Cerebellar nuclear complex (tissue), 1 donor: Measurements from ENCODE around the gene GTF3C1.
"Not testable (repeated sequence)": the region's sequence is repeated elsewhere in the genome, so short reads cannot be mapped to it uniquely, and the experiment has no call there.

Experiments
- DNase-seq, 2 experiments: peaks; one replicate each; lab custom pipeline; 2025; lab: John Stamatoyannopoulos, UW

Gene GTF3C1

GRCh38 chr16:27445502-27446175 is 104.1 kb downstream of the GTF3C1 start:
- DNase-seq = no peak

GRCh38 chr16:27444470-27444869 is 105.2 kb downstream of the GTF3C1 start:
- DNase-seq = no peak

GRCh38 chr16:27444015-27444414 is 105.7 kb downstream of the GTF3C1 start:
- no peak for DNase-seq

- no peak for DNase-seq
These were observed 107.7 kb downstream of the GTF3C1 start for GRCh38 chr16:27441998-27442397.

- no peak for DNase-seq
These were observed 108.4 kb downstream of the GTF3C1 start for GRCh38 chr16:27441276-27441675.

GRCh38 chr16:27439271-27440018 is 110.3 kb downstream of the GTF3C1 start:
- no peak for DNase-seq

GRCh38 chr16:27437946-27438345 is 111.8 kb downstream of the GTF3C1 start:
- DNase-seq = no peak

GRCh38 chr16:27436921-27437650 is 112.6 kb downstream of the GTF3C1 start:
- no peak for DNase-seq

GRCh38 chr16:27436065-27436464 is 113.6 kb downstream of the GTF3C1 start:
- no peak for DNase-seq

- DNase-seq = not testable (repeated sequence)
These were observed 114.6 kb downstream of the GTF3C1 start for GRCh38 chr16:27435146-27435545.

- DNase-seq = no peak
These were observed 115.3 kb downstream of the GTF3C1 start for GRCh38 chr16:27434141-27435051.

GRCh38 chr16:27433636-27434035 is 116.1 kb downstream of the GTF3C1 start:
- no peak for DNase-seq

GRCh38 chr16:27433191-27433590 is 116.5 kb downstream of the GTF3C1 start:
- DNase-seq = not testable (repeated sequence)

GRCh38 chr16:27432558-27432957 is 117.2 kb downstream of the GTF3C1 start:
- DNase-seq = no peak

GRCh38 chr16:27431773-27432532 is 117.8 kb downstream of the GTF3C1 start:
- no peak for DNase-seq

- DNase-seq = no peak
These were observed 118.7 kb downstream of the GTF3C1 start for GRCh38 chr16:27430923-27431484.

GRCh38 chr16:27430512-27430911 is 119.2 kb downstream of the GTF3C1 start:
- no peak for DNase-seq

GRCh38 chr16:27429981-27430441 is 119.7 kb downstream of the GTF3C1 start:
- no peak for DNase-seq

GRCh38 chr16:27429330-27429871 is 120.3 kb downstream of the GTF3C1 start:
- no peak for DNase-seq
